CD4-positive, alpha-beta T cell treated with Interleukin-2 at 100 ng/mL for 4 hours (primary cell): ENCODE results near the gene ZNF74.

Experiments
- DNase-seq: peaks from one replicate; pipeline ENCODE4 v3.0.0-alpha.2; 2020; ENCODE audit warnings: low spot score

Gene ZNF74

GRCh38 chr22:20420157-20420842, 26.3 kb downstream of the ZNF74 start:
- DNase-seq: no peak

GRCh38 chr22:20421507-20421874, 27.5 kb downstream of the ZNF74 start:
- no peak for DNase-seq

DNA sequence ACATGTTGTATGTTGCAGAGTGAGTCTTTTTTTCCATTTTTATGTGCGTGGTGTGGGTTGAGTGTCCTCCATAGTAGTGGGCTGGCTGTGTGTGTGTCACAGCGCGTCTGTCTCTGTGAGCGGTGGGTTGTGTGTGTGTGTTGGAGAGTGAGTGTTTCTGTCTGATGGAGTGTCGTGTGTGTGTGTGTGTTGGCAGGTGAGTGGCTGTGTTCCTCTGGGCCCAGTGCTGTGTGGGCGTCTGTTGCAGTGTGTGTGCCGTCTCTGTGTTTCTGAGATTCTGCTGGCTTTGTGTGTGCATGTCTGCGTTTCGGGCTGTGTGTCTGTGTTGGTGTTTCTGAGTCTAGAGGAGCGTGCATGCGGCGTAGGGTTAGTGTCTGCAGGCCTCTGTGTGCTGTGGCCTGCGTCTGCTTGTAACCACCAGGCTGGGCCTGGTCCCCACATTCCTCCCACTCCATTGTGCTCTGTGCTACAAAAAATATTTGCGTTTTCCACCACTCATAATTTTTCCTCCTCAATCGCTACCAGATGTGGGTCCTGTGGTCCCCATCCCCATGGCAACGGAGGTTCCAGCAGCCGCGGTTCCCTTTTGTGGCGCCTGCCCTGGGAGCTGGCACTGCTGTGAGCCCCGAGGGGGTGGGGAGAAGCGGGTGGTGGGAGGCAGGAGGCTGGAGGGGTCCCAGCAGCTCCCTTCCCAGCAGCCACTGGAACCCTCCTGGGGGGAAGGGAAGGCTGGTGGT, 28.5 kb downstream of the ZNF74 start:
- DNase-seq: no peak

- DNase-seq: no peak
These were observed 29.3 kb downstream of the ZNF74 start for GRCh38 chr22:20423008-20423905.

GRCh38 chr22:20423906-20424551, 30.1 kb downstream of the ZNF74 start:
- DNase-seq: no peak

DNA sequence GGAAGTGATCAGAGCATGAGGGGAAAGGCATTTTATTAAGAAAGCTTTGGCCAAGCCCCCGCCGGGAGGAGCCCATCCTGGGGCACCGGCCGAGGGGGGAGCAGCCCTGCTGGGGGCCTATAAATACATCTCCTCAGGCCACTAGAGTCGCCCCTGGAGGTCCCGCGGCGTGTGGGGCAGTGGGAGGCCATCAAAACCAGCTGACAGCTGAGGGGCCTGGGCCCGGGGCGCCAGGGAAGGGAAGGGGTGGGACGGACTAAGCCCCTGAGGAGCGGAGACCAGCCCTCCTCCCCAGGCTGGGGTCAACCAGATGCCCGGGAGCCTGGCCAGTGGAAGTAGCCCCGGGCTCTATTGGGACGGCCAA, 30.6 kb downstream of the ZNF74 start:
- DNase-seq: no peak

- DNase-seq: no peak
These were observed 31.1 kb downstream of the ZNF74 start for GRCh38 chr22:20424932-20425565.

DNA sequence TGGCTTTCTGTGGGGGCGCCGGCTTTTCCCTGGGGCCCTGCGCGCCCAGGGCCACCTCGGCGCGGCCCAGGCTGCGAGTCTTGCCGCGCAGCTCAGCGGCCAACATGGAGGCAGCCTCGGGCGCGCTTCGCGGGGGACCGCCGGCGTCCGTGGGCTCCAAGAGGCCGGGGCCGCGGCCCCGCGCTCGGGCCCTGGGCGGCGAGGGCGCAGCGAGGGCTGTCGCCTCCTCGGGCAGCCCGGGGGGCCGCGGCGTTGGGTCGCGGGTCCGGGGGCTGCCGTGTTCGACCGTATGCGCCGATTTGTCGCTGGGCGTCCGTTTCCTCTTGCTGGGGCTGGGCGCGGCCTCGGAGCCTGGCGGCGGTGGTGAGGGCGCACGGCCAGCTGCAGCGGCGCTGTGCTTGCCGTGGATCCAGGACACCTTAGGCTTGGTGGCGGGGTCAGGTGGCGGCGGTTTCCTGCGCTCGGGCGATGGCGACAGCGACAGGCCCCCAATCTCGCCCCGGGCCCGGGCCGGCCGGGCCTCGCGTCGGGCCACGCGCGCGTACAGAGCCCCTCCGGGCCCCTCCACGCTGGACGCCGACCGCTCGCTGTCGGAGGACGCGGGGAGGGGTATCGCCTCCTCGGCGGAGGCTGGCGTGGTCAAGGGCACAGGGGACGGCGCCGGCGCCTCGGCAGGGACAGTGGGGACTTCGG, 31.8 kb downstream of the ZNF74 start:
- no peak for DNase-seq

- no peak for DNase-seq
These were observed 32.3 kb downstream of the ZNF74 start for GRCh38 chr22:20426259-20426615.

GRCh38 chr22:20427104-20427944, 33.4 kb downstream of the ZNF74 start:
- DNase-seq: no peak

- DNase-seq: no peak
These were observed 34.0 kb downstream of the ZNF74 start for GRCh38 chr22:20427945-20428417.

DNA sequence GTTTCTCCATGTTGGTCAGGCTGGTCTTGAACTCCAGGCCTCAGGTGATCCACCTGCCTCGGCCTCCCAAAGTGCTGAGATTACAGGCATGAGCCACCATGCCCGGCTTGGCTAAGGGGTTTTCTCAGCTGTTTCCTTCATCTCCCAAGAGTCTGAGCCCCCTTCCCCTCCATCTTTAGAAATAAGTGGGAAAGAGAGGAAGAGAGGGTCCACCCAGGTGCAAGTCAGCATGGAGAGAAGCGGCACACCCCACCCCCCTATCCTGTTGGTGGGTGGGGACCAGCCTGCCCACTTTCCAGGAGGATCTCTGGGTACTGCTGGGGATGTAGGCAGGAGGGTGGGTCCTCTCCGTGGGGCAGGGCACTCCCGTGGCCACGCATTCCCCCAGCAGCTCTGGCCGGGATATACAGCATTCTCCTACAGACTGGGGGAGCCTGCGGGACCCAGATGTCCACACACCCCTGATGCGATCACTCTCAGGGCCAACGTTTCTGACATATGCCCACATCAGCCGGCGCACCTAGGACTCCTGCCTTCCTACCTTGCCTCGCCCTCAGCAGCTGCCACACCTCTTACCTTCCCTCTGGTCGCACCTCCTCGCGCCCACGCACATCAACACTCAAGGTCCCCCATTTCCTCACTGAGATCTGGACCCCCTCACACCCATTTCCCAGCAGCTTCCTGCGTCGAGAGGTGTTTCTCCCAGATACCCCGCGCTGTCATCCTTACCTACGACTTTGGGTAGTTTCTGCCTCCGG, 34.7 kb downstream of the ZNF74 start:
- DNase-seq: no peak

GRCh38 chr22:20429254-20430100, 35.5 kb downstream of the ZNF74 start:
- DNase-seq: peak; percentile 78

GRCh38 chr22:20430101-20430719, 36.3 kb downstream of the ZNF74 start:
- no peak for DNase-seq

GRCh38 chr22:20430720-20431510, 37.0 kb downstream of the ZNF74 start:
- DNase-seq: peak; percentile 56

DNA sequence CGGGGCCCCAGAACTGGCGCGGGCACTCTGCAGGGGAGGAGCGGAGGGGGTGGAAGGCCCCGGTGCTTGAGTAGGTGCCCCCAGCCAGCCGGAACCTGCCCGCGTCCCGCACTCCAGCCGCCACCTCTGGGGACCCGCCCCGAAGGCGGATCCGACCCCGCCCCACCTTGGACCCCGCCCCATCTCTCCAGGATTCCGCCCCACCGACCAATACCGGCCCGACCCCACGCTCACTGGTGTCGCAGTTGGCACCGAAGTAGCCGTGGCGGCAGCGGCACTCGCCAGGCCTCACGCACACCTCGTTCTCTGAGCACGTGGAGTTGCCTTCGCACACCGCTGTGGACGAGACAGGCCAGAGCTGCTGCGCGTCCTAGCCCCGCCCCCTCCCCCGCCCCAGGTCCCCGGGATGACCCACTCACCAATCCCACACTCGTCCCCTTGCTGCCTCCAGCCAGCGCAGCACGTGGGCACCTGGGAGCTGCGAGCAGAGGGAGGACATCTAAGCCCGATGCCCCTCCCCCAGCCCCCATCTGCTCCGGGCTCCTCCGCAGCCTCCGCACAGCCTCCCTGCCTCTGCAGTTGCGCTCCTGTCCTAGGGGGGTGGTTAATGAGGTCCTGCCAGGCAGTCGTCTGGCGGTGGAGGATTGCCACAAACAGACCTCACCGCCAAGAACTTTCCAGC, 37.7 kb downstream of the ZNF74 start:
- no peak for DNase-seq

- no peak for DNase-seq
These were observed 38.3 kb downstream of the ZNF74 start for GRCh38 chr22:20432244-20432686.
